HG03025 (cell line): ENCODE data around the gene STK31.
"Not testable (repeated sequence)": the region's sequence is repeated elsewhere in the genome, so short reads cannot be mapped to it uniquely, and the experiment has no call there.

ENCODE experiments used
- ATAC-seq: cut with Tn5 transposase; IDR thresholded peaks from one replicate; pipeline ENCODE4 v1.9.1; 2021; ENCODE audit warnings: mild to moderate bottlenecking, moderate library complexity; ENCODE audit not compliant: unreplicated experiment, low FRiP score

STK31 gene

DNA sequence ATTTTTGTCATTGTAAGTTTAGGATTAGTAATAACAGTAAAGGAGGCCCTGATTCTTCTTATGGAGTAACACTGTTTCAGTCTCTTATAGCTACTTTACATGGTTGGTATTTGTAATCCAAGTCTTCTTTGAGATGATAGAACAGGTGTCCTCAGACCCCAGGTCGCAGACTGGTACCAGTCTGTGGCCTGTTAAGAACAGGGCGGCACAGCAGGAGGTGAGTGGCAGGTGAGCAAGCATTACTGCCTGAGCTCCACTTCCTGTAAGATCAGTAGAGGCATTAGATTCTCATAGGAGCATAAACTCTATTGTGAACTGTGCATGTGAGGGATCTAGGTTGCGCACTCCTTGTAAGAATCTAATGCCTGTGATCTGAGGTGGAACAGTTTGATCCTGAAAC is 77.3 kb downstream of the STK31 start:
- no peak for ATAC-seq

GRCh38 chr7:23788843-23789242 is 78.8 kb downstream of the STK31 start:
- no peak for ATAC-seq

DNA sequence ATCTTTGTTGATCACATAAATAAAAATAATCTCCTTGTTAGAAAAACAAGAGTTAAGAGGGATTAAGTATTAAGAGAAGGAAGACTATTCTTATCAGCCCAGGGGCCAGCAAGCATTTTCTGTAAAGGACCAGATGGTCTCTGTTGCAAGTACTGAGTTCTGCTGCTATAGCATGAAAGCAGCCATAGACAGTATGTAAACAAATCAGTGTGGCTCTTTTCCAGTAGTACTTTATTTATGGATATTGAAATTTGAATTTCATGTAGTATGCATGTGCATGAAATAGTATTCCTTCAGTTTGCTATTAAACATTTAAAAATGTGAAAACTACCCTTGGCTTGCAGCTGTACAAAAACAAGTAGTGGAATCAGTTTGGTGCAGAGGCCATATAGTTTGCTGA is 81.7 kb downstream of the STK31 start:
- no peak for ATAC-seq

GRCh38 chr7:23802720-23803397 is 92.8 kb downstream of the STK31 start:
- no peak for ATAC-seq

DNA sequence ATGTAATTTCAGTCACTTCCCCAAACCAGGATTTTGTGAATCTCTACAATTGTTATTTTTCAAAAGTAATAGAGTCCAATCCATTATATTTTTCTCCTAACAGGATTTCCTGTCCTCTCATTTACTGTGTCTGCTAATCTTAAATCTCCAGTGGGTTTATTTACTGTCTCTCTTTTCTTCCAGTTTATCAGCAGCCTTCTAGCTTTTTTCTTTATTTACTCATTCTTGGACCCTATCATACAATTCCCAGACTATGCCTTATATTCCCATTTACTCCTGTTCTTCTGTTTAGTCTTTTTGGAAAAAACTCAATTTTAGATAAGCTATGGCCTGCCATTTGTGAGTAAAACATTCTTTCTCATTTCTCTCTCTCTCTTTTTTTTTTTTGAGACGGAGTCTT is 94.7 kb downstream of the STK31 start:
- ATAC-seq, result no peak

DNA sequence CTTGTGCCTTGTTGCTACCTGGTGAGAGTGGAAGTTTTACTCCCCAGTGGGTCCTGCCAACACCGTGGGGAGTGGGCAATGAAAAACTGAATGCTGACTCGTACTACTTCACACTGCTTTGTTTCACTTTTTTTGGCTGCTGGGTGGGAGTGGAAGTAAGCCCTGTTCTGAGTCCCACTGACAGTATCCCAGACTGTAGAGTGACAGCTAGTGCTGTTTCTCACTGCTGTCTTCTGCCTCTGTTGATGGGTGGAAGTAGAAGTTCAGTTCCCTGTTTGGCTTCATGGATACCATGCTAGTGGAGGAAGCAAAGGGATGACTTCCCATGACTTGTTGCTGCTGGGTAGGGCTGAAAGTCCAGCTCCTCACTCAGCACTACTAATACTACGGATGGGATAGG is 98.4 kb downstream of the STK31 start:
- no peak for ATAC-seq

- ATAC-seq, result no peak
Observed at GRCh38 chr7:23810099-23810498, 100.1 kb downstream of the STK31 start.

- no peak for ATAC-seq
Observed at GRCh38 chr7:23811540-23811939, 101.5 kb downstream of the STK31 start.

DNA sequence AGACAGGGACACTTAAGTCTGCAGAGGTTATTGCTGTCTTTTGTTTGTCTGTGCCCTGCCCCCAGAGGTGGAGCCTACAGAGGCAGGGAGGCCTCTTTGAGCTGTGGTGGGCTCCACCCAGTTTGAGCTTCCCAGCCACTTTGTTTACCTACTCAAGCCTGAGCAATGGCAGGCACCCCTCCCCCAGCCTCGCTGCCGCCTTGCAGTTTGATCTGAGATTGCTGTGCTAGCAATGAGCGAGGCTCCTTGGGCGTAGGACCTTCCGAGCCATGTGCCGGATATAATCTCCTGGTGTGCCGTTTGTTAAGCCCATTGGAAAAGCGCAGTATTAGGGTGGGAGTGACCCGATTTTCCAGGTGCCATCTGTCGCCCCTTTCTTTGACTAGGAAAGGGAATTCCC is 118.1 kb downstream of the STK31 start:
- ATAC-seq, result not testable (repeated sequence)

- not testable (repeated sequence) for ATAC-seq
Observed at GRCh38 chr7:23832733-23833132, 122.7 kb downstream of the STK31 start.

DNA sequence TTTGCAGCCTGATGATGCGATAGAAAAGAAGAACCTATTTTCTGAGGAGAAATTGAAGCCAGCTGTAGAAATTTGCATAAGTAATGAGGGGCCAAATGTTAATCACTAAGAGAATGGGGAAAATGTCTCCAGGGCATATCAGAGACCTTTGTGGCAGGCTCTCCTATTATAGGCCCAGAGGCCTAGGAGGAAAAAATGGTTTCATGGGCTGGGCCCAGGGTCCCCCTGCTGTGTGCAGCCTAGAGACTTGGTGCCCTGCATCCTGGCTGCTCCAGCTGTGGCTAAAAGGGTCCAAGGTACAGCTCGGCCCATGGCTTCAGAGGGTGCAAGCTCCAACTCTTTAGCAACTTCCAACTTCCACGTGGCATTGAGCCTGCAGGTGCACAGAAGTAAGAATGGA is 123.4 kb downstream of the STK31 start:
- ATAC-seq, result no peak

GRCh38 chr7:23844837-23845236 is 134.8 kb downstream of the STK31 start:
- ATAC-seq, result not testable (repeated sequence)

DNA sequence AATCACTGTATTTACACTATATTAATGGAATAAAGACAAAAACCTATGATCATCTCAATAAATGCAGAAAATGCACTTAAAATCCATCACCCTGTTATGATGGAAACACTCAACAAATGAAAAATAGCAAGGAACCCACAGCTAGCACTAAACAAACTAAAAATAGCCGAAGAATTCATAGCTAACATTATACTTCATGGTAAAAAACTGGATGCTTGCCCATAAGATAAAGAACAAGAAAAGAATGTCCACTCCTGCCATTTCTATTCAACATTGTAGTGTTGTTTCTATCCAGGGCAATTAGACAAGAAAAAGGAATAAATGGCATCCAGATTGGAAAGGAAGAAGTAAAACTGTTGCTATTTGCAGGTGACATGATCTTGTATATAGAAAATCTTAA is 142.1 kb downstream of the STK31 start:
- no peak for ATAC-seq

DNA sequence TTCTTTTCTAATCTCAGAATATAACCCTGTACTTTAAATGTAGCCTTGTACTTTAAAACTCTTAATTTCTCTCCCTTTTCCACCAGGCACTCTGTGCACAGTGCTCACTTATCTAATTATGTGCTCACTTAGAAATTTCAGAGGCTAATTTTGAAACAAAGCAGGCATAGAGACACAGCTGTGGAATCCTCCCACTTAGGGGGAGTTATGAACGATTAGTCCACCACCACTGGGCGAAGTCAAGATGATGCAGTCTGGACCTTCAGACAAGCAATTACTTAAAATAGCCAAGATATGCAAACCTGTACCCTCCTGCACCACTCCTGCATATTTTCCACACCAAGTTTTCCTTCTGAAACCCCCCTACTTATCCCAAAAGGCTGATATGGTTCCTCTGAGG is 143.0 kb downstream of the STK31 start:
- ATAC-seq, result no peak

GRCh38 chr7:23863209-23863787 is 153.3 kb downstream of the STK31 start:
- no peak for ATAC-seq

GRCh38 chr7:23864973-23865372 is 155.0 kb downstream of the STK31 start:
- ATAC-seq, result no peak

GRCh38 chr7:23873306-23873705 is 163.3 kb downstream of the STK31 start:
- no peak for ATAC-seq

DNA sequence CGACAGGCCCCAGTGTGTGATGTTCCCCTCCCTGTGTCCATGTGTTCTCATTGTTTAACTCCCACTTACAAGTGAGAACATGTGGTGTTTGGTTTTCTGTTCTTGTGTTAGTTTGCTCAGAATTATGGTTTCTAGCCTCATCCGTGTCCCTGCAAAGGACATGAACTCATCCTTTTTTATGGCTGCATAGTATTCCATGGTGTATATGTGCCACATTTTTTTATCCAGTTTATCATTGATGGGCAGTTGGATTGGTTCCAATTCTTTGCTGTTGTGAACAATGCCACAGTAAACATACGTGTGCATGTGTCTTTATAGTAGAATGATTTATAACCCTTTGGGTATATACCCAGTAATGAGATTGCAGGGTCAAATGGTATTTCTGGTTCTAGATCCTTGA is 166.5 kb downstream of the STK31 start:
- ATAC-seq, result not testable (repeated sequence)
